ENCODE results near the gene PHLPP1. TPM values are rescaled to one million over a fixed set of nuclear protein-coding genes. Genes with fewer than 3 reads are reported as not detected.

Gene PHLPP1
- total RNA-seq, 1 experiment from 2014 or later = 14.7 TPM

DNA sequence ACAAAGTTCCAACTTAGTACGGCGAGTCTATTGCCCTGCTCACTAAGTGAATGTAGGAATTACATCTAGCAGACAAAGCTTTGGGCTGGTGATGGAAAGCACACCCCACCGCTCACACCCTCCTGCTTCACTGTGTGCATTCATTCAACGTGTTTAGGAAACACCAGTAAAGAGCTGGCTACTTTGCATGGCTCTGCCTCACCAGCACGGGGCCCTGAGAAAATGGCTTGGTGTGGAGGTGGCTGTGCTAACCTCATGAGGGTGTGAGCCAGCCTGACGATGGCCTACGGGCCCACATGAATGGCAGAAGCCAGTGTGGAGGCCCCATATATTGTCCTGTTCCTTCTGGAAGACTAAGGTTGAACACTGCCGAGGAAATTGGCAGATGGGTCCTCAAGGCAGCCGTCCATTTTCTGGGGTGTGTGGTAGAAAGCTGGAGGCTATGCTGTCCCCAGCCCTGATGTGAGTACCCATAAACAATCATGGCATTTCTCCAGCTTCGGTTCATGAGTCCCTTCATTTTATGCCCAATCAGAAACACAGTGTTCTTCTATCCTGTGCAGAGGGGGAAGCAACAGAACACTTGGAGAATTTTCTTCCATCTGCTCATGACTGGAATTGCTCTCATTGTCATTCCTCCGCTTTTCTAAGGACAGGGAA, 269.4 kb downstream of the PHLPP1 start:
- H3K9me2 ChIP-seq (ENCODE audit: insufficient read depth) = no peaks in the 10 kb centered on the region
- no peaks in the 10 kb centered on the region for H3K9me3 ChIP-seq (ENCODE audit: control insufficient read depth in 1 of 2, insufficient read depth in 1 of 2, low read depth in 1 of 2, low read length in 2 of 2)
- no peak overlapping the region for H3K9ac ChIP-seq (ENCODE audit: low read length)
- POLR2A ChIA-PET = no interaction called here
- intact Hi-C loops (cut with micrococcal nuclease) = no loop called here
- TF ChIP-seq ELF1 (IDR thresholded peaks at IDR 0.05; ENCODE audit: borderline replicate concordance, low read depth) (no peak), YY1 (IDR thresholded peaks at IDR 0.05; ENCODE audit: extremely low read depth, insufficient replicate concordance, low read depth, low read length) (no peak), POLR2A (IDR thresholded peaks at IDR 0.05; ENCODE audit: borderline replicate concordance, extremely low read depth, insufficient read depth, insufficient read length) (no peak)
- no peaks in the 10 kb centered on the region for H3K79me2 ChIP-seq (ENCODE audit: insufficient read depth, low read length)
- no peaks in the 10 kb centered on the region for H3K36me3 ChIP-seq (ENCODE audit: control insufficient read depth in 1 of 2, insufficient read depth in 2 of 2, low read length in 2 of 2)
- H4K20me1 ChIP-seq (ENCODE audit: insufficient read depth) = no peaks in the 10 kb centered on the region
- no peak for DNase-seq (ENCODE audit: low read depth, low spot score)
- no peaks in the 10 kb centered on the region for H3K27me3 ChIP-seq (ENCODE audit: insufficient read depth, low read length)
- CTCF ChIA-PET = no interaction called here
- BruUV-seq (replicated peaks) = no TSS peak
- no peak overlapping the region for H3K27ac ChIP-seq (ENCODE audit: low read depth, low read length)
- H3K4me1 ChIP-seq (ENCODE audit: control insufficient read depth in 1 of 2, insufficient read depth in 2 of 2, low read length in 2 of 2) = no peaks in the 10 kb centered on the region
- RAD21 ChIA-PET (ENCODE audit: low non-redundant PET in 1 of 2, low total read pairs in 2 of 2, uncharacterized antibody in 2 of 2, unreplicated experiment in 2 of 2) = no interaction called here
- no peak overlapping the region for H3K4me2 ChIP-seq (ENCODE audit: low read length)
- no peak overlapping the region for H3K4me3 ChIP-seq (replicated peaks in 1 of 2; ENCODE audit: low read depth in 1 of 2, low read length in 2 of 2)
- H2AFZ ChIP-seq (ENCODE audit: low read depth, low read length, poor library complexity, severe bottlenecking) = no peak overlapping the region
- no peak for ATAC-seq

DNA sequence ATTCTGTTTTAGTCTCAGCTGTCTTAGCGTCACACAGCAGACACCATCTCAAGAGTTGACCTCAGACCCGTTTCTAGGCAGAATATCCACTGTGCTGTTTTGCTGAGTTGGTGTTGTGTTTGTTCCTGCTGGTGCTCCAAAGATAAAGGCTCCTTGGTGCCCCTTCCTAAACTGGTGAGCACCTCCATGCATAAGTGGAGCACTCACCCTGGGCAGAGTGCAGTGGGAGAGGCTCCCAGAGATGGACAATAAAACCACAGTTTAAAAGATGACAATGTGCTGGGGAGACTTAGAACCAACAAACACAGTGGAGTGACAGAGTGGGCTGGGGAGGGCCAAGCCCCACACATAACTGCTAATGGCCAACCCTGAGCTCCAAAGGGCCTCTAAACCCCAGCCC, 271.1 kb downstream of the PHLPP1 start:
- Histone ChIP-seq H3K4me1 (ENCODE audit: control insufficient read depth in 1 of 2, insufficient read depth in 2 of 2, low read length in 2 of 2) (no peaks in the 10 kb centered on the region), H3K9me2 (ENCODE audit: insufficient read depth) (no peaks in the 10 kb centered on the region), H2AFZ (ENCODE audit: low read depth, low read length, poor library complexity, severe bottlenecking) (no peak overlapping the region), H3K79me2 (ENCODE audit: insufficient read depth, low read length) (no peaks in the 10 kb centered on the region), H4K20me1 (ENCODE audit: insufficient read depth) (no peaks in the 10 kb centered on the region), H3K27ac (ENCODE audit: low read depth, low read length) (no peak overlapping the region), H3K27me3 (ENCODE audit: insufficient read depth, low read length) (no peaks in the 10 kb centered on the region), H3K4me2 (ENCODE audit: low read length) (no peak overlapping the region), H3K4me3 (replicated peaks in 1 of 2; ENCODE audit: low read depth in 1 of 2, low read length in 2 of 2) (no peak overlapping the region), H3K9ac (ENCODE audit: low read length) (no peak overlapping the region), H3K9me3 (ENCODE audit: control insufficient read depth in 1 of 2, insufficient read depth in 1 of 2, low read depth in 1 of 2, low read length in 2 of 2) (no peaks in the 10 kb centered on the region), H3K36me3 (ENCODE audit: control insufficient read depth in 1 of 2, insufficient read depth in 2 of 2, low read length in 2 of 2) (no peaks in the 10 kb centered on the region)
- BruUV-seq (replicated peaks) = no TSS peak
- no peak for DNase-seq (ENCODE audit: low read depth, low spot score)
- CTCF ChIA-PET = no interaction called here
- intact Hi-C loops (cut with micrococcal nuclease) = no loop called here
- POLR2A ChIA-PET = no interaction called here
- no peak for ATAC-seq
- TF ChIP-seq, protein P1, sequence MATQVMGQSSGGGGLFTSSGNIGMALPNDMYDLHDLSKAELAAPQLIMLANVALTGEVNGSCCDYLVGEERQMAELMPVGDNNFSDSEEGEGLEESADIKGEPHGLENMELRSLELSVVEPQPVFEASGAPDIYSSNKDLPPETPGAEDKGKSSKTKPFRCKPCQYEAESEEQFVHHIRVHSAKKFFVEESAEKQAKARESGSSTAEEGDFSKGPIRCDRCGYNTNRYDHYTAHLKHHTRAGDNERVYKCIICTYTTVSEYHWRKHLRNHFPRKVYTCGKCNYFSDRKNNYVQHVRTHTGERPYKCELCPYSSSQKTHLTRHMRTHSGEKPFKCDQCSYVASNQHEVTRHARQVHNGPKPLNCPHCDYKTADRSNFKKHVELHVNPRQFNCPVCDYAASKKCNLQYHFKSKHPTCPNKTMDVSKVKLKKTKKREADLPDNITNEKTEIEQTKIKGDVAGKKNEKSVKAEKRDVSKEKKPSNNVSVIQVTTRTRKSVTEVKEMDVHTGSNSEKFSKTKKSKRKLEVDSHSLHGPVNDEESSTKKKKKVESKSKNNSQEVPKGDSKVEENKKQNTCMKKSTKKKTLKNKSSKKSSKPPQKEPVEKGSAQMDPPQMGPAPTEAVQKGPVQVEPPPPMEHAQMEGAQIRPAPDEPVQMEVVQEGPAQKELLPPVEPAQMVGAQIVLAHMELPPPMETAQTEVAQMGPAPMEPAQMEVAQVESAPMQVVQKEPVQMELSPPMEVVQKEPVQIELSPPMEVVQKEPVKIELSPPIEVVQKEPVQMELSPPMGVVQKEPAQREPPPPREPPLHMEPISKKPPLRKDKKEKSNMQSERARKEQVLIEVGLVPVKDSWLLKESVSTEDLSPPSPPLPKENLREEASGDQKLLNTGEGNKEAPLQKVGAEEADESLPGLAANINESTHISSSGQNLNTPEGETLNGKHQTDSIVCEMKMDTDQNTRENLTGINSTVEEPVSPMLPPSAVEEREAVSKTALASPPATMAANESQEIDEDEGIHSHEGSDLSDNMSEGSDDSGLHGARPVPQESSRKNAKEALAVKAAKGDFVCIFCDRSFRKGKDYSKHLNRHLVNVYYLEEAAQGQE (IDR thresholded peaks at IDR 0.05; ENCODE audit: low read depth) = no peak
- TF ChIP-seq SIN3A (IDR thresholded peaks at IDR 0.05; ENCODE audit: low read depth) = no peak
- TF ChIP-seq CEBPB (IDR thresholded peaks at IDR 0.05; ENCODE audit: low read depth) = no peak
- TF ChIP-seq ZNF274 (IDR thresholded peaks at IDR 0.05; ENCODE audit: low read depth, low read length) = no peak
- TF ChIP-seq YY1 (IDR thresholded peaks at IDR 0.05; ENCODE audit: extremely low read depth, insufficient replicate concordance, low read depth, low read length) = no peak
- no peak for TF ChIP-seq POLR2AphosphoS5 (IDR thresholded peaks at IDR 0.05; ENCODE audit: low read depth, low read length)
- no peak for TF ChIP-seq FOSL1 (IDR thresholded peaks at IDR 0.05; ENCODE audit: low read depth)
- TF ChIP-seq ZFX (IDR thresholded peaks at IDR 0.05) = no peak
- TF ChIP-seq, protein P2, sequence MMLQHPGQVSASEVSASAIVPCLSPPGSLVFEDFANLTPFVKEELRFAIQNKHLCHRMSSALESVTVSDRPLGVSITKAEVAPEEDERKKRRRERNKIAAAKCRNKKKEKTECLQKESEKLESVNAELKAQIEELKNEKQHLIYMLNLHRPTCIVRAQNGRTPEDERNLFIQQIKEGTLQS (IDR thresholded peaks at IDR 0.05) = no peak
- TF ChIP-seq POLR2A (IDR thresholded peaks at IDR 0.05; ENCODE audit: borderline replicate concordance, extremely low read depth, insufficient read depth, insufficient read length) = no peak
- no peak for TF ChIP-seq SRF (IDR thresholded peaks at IDR 0.05; ENCODE audit: low read depth)
- TF ChIP-seq RAD21 (IDR thresholded peaks at IDR 0.05; ENCODE audit: low read depth) = no peak
- no peak for TF ChIP-seq EZH2phosphoT487 (IDR thresholded peaks at IDR 0.05; ENCODE audit: borderline replicate concordance)
- TF ChIP-seq EGR1 (IDR thresholded peaks at IDR 0.05; ENCODE audit: low read depth) = no peak
- no peak for TF ChIP-seq EZH2 (IDR thresholded peaks at IDR 0.05)
- RAD21 ChIA-PET (ENCODE audit: low non-redundant PET in 1 of 2, low total read pairs in 2 of 2, uncharacterized antibody in 2 of 2, unreplicated experiment in 2 of 2) = no interaction called here

Measured in HCT116 (cell line).